ENCODE measurements around the gene PLXNB3.

PLXNB3 gene

DNA sequence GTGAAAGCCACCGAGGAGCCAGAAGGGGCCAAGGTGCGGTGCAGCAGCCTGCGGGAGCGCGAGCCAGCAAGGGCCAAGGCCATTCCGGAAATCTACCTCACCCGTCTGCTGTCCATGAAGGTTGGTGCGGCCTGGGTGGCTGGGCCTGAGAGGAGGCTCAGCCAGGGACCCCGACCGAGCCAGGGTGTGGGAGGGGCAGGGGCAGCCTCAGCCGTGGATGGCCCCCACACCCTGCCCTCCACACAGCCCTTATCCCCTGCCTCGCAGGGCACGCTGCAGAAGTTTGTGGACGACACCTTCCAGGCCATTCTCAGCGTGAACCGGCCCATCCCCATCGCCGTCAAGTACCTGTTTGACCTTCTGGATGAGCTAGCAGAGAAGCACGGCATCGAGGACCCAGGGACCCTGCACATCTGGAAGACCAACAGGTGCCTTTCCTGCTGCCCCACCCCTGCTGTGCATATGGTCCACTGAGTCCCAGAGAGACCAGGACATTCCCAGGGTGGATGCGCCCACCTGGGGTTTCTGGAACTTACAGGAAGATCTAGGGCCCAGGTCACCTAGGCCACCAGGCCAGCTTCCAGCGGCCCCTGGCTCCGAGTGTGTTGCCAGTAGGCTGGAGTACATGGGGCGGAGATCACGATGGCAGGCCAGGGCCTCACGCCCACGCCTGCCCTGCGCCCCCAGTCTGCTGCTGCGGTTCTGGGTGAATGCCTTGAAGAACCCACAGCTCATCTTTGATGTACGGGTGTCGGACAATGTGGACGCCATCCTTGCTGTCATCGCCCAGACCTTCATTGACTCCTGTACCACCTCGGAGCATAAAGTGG, 13.4 kb downstream of the PLXNB3 start:
- CTCF ChIA-PET, result interaction anchor here (0.8 to 2.2 kb wide), 3 partner anchors 9 to 147 kb away, joined by 3 to 8 read pairs (median 4); no protein-coding TSS in a partner anchor
- no peak for TF ChIP-seq ZNF48 (tag by site-specific recombination; IDR thresholded peaks at IDR 0.05)
- peak; percentile 63; the same call in 1 of the 2 replicates for TF ChIP-seq SCRT2 (tag by site-specific recombination; IDR thresholded peaks at IDR 0.05)
- Histone ChIP-seq H3K27ac (ENCODE audit: extremely low read depth, low read depth, low read length) (no peak overlapping the region), H3K4me1 (ENCODE audit: control insufficient read depth, insufficient read depth, low read length) (no peaks in the 10 kb centered on the region), H3K9me3 (ENCODE audit: control insufficient read depth, insufficient read depth, low read depth, low read length) (no peaks in the 10 kb centered on the region), H3K36me3 (ENCODE audit: control insufficient read depth in 2 of 2, insufficient read depth in 1 of 2, low read length in 2 of 2) (no peaks in the 10 kb centered on the region), H3K4me3 (ENCODE audit: low read depth, low read length) (no peak overlapping the region)
- POLR2A ChIA-PET, result interaction anchor here (0.8 to 2.1 kb wide), 2 partner anchors 17 to 151 kb away, joined by 4 to 8 read pairs; partner anchors contain the start of genes IDH3G and SSR4

- POLR2A ChIA-PET, result interaction anchor here (0.8 to 2.1 kb wide), 2 partner anchors 16 to 150 kb away, joined by 4 to 8 read pairs; partner anchors contain the start of genes IDH3G and SSR4
- TF ChIP-seq ZBTB17 (tag by site-specific recombination; IDR thresholded peaks at IDR 0.05) (no peak), ZNF747 (tag by site-specific recombination; IDR thresholded peaks at IDR 0.05) (no peak), ZNF362 (tag by site-specific recombination; IDR thresholded peaks at IDR 0.05) (no peak), ZNF266 (tag by site-specific recombination; IDR thresholded peaks at IDR 0.05; ENCODE audit: low read depth) (no peak), ZFHX2 (tag by site-specific recombination; conservative IDR thresholded peaks at IDR 0.05) (no peak), KLF17 (tag by site-specific recombination; IDR thresholded peaks at IDR 0.05) (no peak), INSM2 (tag by site-specific recombination; IDR thresholded peaks at IDR 0.05) (no peak), ZNF830 (tag by site-specific recombination; IDR thresholded peaks at IDR 0.05; ENCODE audit: low read depth) (no peak), ZNF707 (tag by site-specific recombination; IDR thresholded peaks at IDR 0.05) (no peak)
- TF ChIP-seq, protein P1, sequence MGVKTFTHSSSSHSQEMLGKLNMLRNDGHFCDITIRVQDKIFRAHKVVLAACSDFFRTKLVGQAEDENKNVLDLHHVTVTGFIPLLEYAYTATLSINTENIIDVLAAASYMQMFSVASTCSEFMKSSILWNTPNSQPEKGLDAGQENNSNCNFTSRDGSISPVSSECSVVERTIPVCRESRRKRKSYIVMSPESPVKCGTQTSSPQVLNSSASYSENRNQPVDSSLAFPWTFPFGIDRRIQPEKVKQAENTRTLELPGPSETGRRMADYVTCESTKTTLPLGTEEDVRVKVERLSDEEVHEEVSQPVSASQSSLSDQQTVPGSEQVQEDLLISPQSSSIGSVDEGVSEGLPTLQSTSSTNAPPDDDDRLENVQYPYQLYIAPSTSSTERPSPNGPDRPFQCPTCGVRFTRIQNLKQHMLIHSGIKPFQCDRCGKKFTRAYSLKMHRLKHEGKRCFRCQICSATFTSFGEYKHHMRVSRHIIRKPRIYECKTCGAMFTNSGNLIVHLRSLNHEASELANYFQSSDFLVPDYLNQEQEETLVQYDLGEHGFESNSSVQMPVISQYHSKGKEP (tag by site-specific recombination; IDR thresholded peaks at IDR 0.05), result no peak
- Histone ChIP-seq H3K4me3 (ENCODE audit: low read depth, low read length) (no peak overlapping the region), H3K9me3 (ENCODE audit: control insufficient read depth, insufficient read depth, low read depth, low read length) (no peaks in the 10 kb centered on the region), H3K4me1 (ENCODE audit: control insufficient read depth, insufficient read depth, low read length) (no peaks in the 10 kb centered on the region), H3K36me3 (ENCODE audit: control insufficient read depth in 2 of 2, insufficient read depth in 1 of 2, low read length in 2 of 2) (no peaks in the 10 kb centered on the region), H3K27ac (ENCODE audit: extremely low read depth, low read depth, low read length) (no peak overlapping the region)
- CTCF ChIA-PET, result interaction anchor here (0.6 to 2.2 kb wide), 4 partner anchors 10 to 541 kb away, joined by 3 to 8 read pairs (median 4); no protein-coding TSS in a partner anchor
Measured at GRCh38 chrX:153778181-153778580, 14.1 kb downstream of the PLXNB3 start.

GRCh38 chrX:153778684-153779101, 14.6 kb downstream of the PLXNB3 start:
- POLR2A ChIA-PET, result interaction anchor here (2.1 kb wide), 1 partner anchor 150 kb away, joined by 8 read pairs; no protein-coding TSS in a partner anchor
- TF ChIP-seq ZNF133 (tag by site-specific recombination; IDR thresholded peaks at IDR 0.05) (no peak), ZIC2 (tag by site-specific recombination; IDR thresholded peaks at IDR 0.05) (peak; percentile 60; the same call in 1 of the 2 replicates), KLF8 (tag by site-specific recombination; IDR thresholded peaks at IDR 0.05) (0 out of 2 replicates have a peak, but pooled peaks have one; percentile 24), PBX3 (CRISPR knock-in tag; IDR thresholded peaks at IDR 0.05) (0 out of 2 replicates have a peak, but pooled peaks have one; percentile 12)
- TF ChIP-seq, protein P2, sequence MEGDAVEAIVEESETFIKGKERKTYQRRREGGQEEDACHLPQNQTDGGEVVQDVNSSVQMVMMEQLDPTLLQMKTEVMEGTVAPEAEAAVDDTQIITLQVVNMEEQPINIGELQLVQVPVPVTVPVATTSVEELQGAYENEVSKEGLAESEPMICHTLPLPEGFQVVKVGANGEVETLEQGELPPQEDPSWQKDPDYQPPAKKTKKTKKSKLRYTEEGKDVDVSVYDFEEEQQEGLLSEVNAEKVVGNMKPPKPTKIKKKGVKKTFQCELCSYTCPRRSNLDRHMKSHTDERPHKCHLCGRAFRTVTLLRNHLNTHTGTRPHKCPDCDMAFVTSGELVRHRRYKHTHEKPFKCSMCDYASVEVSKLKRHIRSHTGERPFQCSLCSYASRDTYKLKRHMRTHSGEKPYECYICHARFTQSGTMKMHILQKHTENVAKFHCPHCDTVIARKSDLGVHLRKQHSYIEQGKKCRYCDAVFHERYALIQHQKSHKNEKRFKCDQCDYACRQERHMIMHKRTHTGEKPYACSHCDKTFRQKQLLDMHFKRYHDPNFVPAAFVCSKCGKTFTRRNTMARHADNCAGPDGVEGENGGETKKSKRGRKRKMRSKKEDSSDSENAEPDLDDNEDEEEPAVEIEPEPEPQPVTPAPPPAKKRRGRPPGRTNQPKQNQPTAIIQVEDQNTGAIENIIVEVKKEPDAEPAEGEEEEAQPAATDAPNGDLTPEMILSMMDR (tag by site-specific recombination; IDR thresholded peaks at IDR 0.05), result peak; percentile 37; the same call in 1 of the 2 replicates
- Histone ChIP-seq H3K36me3 (ENCODE audit: control insufficient read depth in 2 of 2, insufficient read depth in 1 of 2, low read length in 2 of 2) (no peaks in the 10 kb centered on the region), H3K4me3 (ENCODE audit: low read depth, low read length) (no peak overlapping the region), H3K4me1 (ENCODE audit: control insufficient read depth, insufficient read depth, low read length) (no peaks in the 10 kb centered on the region), H3K9me3 (ENCODE audit: control insufficient read depth, insufficient read depth, low read depth, low read length) (no peaks in the 10 kb centered on the region), H3K27ac (ENCODE audit: extremely low read depth, low read depth, low read length) (no peak overlapping the region)
- CTCF ChIA-PET, result interaction anchor here (0.6 to 2.2 kb wide), 4 partner anchors 11 to 541 kb away, joined by 3 to 8 read pairs (median 4); no protein-coding TSS in a partner anchor
